ENCODE results near the gene OR7G2.
"Not testable (repeated sequence)": the region's sequence is repeated elsewhere in the genome, so short reads cannot be mapped to it uniquely, and the experiment has no call there.

The OR7G2 gene

GRCh38 chr19:9071720-9072119 lies 35.6 kb downstream of the OR7G2 start:
- DNase-seq: not testable (repeated sequence)

DNA sequence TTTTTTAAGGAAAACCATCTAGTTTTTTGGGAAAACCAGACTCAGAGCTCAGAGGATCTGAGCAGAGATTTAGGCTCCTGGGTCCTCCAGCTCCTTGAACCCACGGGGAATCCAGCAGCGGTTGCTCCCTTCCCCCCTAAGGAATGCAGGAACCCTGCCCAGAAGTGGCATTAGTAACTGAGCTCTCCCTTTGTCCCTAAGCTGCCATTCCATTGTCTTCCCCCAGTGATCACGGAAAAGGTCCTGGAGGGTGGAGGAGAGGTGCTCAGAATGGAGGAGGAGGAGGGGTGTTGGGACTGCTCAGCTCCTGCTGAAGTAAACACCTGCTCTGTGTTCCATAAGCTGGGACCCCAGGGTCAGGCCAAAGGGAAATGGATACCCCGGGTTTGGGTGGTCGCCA lies 37.2 kb downstream of the OR7G2 start:
- DNase-seq: no peak

GRCh38 chr19:9065457-9066014 lies 41.7 kb downstream of the OR7G2 start:
- DNase-seq: no peak

GRCh38 chr19:9061879-9062278 lies 45.4 kb downstream of the OR7G2 start:
- DNase-seq: no peak

DNA sequence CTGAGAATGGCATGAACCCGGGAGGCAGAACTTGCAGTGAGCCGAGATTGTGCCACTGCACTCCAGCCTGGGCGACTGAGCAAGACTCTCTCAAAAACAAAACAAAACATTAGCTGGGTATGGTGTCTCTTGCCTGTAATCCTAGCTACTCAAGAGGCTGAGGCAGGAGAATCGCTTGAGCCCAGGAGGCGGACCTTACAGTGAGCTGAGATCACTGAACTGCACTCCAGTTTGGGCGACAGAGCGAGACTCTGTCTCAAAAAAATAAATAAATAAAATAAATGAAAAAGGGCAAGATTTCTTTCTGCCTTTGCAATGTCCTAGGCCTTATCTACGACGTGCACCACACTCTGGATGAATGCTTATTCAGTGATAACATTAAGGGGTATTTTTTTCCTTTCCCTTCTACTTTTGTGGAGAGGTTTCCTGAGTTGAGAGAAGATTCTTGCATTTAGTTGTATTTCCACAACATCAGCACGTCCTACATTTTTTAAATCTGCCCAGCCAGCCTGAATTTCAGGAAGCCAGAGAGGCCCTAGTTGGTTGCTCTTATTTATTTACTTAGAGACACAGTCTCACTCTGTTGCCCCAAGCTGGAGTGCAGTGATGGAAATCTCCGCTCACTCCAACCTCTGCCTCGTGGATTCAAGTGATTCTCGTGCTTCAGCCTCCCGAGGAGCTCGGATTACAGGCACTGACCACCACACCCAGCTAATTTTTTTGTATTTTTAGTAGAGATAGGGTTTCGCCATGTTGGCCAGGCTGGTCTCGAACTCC lies 46.5 kb downstream of the OR7G2 start:
- DNase-seq: no peak

DNA sequence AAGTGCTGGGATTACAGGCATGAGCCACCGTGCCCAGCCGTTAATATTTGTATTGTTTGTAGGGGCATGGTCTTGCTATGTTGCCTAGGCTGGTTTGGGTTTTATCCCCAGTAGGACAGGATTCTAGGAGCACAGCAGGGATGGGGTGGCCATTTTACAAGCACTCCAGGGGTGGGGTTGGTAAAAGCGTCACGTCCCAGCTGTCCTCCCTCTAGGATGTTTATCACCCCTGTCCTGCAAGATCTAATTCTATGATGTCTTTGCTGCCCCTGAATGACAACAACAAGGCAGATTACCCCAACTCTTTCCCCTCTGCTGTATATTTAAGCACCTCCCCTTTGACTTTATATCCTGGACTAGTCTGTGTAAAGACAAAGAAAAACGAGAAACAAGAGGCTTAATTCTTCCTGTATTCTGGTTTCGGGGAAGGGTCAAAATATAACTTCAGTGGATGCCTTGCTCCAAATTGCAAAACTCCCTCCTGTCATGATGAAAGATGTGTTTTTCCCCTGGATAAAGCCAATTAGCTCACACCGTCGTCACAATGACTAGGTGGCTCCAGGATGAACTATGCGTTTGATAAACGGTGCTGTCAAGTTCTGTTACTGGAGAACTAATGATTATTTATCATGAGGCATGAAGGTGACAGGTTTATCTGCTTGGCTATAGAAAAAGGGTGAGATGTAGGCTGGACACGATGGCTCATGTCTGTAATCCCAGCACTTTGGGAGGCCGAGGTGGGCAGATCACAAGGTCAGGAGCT lies 48.2 kb downstream of the OR7G2 start:
- no peak for DNase-seq

DNA sequence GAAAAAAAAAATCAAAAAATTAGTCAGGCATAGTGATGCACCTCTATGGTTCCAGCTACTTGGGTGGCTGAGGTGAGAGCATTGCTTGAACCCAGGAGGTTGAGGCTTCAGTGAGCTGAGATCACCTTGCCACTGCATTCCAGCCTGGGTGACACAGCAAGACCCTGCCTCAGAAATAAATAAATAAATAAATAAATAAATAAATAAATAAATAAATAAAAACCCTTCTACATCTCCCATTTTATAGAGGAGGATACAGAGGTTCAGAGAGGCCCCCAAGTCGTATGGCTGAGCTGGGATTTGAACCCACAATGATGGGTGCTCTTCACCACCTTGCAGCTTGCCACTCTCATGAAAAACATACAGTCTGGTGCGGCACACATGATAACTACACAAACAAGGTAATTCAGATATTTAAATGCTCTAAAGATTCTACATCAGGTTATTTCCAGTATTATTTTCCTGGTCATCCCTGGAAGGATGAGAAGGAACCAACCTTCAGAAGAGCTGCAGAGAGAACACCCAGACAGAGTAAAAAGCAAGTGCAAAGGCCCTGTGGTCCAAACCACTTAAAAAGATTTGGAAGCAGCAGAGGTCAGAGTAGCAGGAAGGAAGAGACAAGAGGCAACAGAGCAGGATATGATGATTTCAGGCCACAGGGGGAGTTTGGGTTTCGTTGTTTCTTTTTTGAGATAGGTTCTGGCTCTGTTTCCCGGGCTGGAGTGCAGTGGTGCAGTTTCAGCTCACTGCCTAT lies 49.6 kb downstream of the OR7G2 start:
- DNase-seq: no peak

DNA sequence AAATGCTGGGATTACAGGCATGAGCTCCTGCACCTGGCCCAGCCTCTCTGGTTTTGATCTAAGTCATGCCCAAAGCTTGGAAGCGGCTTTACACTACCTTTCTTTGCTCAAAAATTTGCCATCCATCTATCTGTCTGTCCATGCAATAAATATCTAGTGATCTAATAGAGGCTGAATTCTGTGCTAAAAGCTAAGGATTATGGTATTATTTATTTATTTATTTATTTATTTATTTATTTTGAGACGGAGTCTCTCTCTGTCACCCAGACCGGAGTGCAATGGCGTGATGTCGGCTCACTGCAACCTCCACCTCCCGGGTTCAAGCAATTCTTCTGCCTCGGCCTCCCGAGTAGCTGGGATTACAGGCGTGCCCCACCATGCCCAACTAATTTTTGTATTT lies 51.1 kb downstream of the OR7G2 start:
- not testable (repeated sequence) for DNase-seq

DNA sequence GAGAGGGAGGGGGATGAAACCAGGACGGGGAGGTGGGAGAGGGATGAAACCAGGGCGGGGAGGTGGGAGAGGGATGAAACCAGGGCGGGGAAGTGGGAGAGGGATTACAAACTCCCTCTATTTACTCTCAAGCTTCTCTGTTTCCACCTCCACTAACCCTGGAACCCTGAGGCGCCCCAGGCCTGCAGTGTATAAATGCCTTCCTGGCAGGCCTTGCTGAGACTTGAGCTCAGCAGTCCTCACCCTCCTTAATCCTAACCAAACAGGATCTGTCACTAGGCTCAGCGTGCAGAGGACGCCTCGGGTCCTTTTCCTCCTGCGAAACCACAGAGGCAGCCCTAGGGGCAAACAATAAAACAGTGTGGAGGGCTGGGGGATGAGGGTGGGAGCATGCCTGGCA lies 52.5 kb downstream of the OR7G2 start:
- no peak for DNase-seq

DNA sequence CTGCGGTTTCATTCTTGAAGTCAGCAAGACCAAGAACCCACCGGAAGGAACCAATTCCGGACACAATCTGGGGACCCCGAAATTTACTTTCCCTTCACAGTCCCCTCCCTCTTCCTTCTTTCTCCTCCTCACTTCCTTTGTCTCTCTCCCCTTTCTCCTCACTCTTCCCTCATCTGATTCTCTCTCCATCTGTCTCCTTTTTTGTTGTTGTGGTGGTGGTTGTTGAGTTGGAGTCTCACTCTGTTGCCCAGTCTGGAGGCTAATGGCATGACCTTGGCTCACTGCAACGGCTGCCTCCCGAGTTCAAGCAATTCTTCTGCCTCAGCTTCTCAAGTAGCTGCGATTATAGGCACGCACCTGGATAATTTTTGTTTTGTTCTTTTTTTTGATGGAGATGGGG lies 53.1 kb downstream of the OR7G2 start:
- no peak for DNase-seq

GRCh38 chr19:9053674-9054073 lies 53.6 kb downstream of the OR7G2 start:
- not testable (repeated sequence) for DNase-seq

DNA sequence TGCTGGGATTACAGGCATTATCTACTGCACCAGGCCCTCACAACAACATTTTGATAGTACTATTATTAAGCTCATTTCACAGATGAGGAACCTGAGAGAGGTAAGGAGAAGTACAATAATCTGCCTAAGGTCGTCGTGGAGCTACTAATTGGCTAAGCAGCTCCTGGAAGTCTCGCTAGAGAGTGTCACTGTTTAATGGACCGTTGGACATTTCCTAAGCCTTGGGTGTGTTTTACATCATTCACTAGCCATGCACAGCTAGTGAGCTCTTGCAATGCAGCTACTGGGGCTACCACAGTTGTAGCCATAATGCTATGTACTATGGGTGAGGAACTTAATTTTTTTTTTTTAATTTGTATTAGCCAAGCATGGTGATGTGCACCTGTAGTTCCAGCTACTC lies 54.4 kb downstream of the OR7G2 start:
- DNase-seq: no peak
